ENCODE measurements around the gene ADGRV1.
A peak's percentile ranks its signal among the peaks of the same experiment; 100 is the strongest.
"Not testable (repeated sequence)": the region's sequence is repeated elsewhere in the genome, so short reads cannot be mapped to it uniquely, and the experiment has no call there.

ADGRV1 gene

DNA sequence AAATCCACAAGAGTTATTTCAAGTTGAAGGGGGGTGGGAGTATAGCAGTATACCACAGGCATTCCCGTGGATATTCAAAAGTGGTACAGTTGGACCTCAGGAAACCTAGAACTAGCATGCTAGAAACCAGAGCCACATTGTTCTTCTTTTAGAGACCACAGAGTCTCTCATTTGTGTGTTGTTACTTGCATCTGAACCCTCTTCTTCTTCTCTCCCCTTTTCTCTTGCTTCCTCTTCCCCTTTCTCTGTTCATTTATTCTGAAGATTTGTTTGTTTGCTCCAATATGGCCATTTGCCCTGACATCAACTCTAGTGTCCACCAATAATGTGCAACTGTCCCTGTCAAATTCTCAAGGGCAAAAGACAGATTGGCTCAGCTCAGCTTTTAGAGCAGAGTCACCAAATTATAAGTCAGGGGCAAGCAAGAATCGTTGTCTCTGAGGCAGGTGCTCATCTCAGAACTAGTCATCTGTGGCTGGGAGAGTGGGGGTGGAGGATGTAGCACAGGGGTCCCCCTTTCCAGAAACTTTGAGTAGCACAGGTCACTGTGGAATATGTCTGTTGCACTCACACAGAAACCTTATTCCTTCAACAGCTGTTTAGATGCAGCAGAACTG lies 503.5 kb downstream of the ADGRV1 start:
- DNase-seq (ENCODE audit: low read depth in 2 of 2), result no peak

DNA sequence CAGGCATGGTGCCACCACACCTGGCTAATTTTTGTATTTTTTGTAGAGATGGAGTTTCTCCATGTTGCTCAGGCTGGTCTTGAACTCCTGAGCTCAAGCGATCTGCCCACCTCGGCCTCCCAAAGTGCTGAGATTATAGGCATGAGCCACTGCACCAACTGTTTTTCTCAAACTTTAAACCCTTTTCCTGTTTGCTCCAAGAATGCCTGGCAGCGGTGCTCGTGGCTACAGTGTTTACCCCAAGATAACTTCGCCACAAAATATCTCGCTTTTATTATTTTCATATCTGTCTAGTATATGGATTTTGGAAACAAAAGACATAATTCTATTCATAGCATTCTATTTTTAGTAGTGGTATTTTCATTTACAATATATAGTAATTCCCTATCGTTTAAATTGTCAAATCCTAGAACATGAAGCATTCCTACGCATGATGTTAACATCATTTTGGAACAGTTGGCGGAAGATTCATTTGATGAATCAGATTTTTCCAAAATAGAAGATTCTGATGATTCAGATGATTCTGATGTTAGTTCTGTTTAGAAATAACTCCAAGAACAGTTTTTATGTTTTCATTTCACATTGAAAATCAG lies 504.6 kb downstream of the ADGRV1 start:
- DNase-seq (ENCODE audit: low read depth in 2 of 2), result not testable (repeated sequence)

GRCh38 chr5:91065496-91065895 lies 506.9 kb downstream of the ADGRV1 start:
- no peak for DNase-seq (ENCODE audit: low read depth in 2 of 2)

DNA sequence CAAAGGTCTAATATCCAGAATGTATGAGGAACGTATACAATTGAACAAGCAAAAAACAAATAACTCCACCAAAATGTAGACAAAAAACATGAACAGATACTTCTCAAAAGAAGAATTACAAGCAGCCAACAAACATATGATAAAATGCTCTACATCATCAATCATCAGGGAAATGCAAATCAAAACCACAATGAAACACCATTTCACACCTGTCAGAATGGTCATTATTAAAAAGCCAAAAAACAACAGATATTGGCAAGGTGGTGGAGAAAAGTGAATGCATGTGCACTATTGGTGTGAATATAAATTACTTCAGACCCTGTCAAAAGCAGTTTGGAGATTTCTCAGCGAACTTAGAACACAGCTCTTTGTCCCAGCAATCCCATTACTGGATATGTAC lies 510.8 kb downstream of the ADGRV1 start:
- DNase-seq (ENCODE audit: low read depth in 2 of 2), result no peak

GRCh38 chr5:91070761-91071550 lies 512.4 kb downstream of the ADGRV1 start:
- DNase-seq (ENCODE audit: low read depth in 2 of 2), result no peak

DNA sequence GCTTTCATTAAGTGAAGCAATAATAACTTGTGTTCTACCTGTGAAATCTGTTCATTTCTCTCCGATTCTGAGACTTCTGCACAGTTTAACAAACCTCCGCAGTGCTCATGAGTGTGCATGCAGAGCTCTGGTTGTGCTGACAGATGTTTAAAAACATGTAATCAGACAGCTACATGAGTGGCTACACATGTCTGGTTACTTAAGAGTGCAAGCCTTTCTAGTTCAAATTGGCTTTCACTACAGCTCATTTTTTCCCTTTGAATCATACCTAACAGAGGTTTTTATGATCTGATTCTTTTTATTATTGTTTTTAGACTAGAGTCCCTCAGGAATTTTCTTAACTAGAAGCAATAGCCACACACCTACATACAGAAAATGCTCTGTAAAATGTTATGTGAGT lies 514.3 kb downstream of the ADGRV1 start:
- no peak for DNase-seq (ENCODE audit: low read depth in 2 of 2)

- no peak for DNase-seq (ENCODE audit: low read depth in 2 of 2)
Measured at GRCh38 chr5:91074615-91075014, 516.0 kb downstream of the ADGRV1 start.

DNA sequence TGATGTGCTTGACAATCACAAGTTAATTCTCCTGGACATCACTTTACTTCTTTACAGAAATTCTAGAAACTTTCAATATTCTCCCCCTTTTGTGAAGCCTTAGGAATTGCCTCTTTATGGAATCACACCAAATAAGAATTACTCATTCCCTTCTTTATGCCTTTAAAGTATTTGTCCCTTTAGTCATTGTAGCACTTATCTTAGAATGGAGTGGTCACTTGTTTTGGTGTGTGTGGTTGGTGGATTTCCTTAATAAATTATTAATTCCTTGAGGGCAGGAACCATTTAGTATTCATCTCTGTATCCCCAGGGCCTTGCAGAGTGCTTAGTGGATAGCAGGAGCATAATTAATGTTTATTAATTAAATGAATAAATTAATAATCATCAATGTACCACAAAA lies 517.5 kb downstream of the ADGRV1 start:
- DNase-seq (ENCODE audit: low read depth in 2 of 2), result no peak

- no peak for DNase-seq (ENCODE audit: low read depth in 2 of 2)
Measured at GRCh38 chr5:91077623-91078022, 519.0 kb downstream of the ADGRV1 start.

GRCh38 chr5:91079037-91079436 lies 520.4 kb downstream of the ADGRV1 start:
- no peak for DNase-seq (ENCODE audit: low read depth in 2 of 2)

DNA sequence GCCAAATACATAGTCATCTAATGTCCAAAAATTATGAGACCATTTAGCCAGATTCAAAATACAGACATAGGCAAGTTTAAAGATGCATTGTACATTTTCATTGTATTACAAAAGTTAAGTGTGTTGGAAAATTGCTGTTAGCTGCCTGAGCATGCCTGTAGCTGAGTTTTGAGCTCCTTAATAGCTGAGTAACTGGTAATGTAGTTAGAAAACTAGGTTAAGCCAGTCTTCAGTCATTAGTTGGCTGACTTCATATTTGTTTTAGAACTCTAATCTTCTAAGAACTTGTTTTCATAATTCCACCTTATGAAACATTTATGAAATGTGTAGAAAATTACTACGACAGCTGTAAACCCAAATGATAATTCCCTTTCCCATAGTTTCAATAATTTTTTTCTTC lies 531.2 kb downstream of the ADGRV1 start:
- DNase-seq (ENCODE audit: low read depth in 2 of 2), result no peak

GRCh38 chr5:91090995-91091394 lies 532.4 kb downstream of the ADGRV1 start:
- no peak for DNase-seq (ENCODE audit: low read depth in 2 of 2)

- DNase-seq (ENCODE audit: low read depth in 2 of 2), result no peak
Measured at GRCh38 chr5:91091471-91092234, 533.1 kb downstream of the ADGRV1 start.

DNA sequence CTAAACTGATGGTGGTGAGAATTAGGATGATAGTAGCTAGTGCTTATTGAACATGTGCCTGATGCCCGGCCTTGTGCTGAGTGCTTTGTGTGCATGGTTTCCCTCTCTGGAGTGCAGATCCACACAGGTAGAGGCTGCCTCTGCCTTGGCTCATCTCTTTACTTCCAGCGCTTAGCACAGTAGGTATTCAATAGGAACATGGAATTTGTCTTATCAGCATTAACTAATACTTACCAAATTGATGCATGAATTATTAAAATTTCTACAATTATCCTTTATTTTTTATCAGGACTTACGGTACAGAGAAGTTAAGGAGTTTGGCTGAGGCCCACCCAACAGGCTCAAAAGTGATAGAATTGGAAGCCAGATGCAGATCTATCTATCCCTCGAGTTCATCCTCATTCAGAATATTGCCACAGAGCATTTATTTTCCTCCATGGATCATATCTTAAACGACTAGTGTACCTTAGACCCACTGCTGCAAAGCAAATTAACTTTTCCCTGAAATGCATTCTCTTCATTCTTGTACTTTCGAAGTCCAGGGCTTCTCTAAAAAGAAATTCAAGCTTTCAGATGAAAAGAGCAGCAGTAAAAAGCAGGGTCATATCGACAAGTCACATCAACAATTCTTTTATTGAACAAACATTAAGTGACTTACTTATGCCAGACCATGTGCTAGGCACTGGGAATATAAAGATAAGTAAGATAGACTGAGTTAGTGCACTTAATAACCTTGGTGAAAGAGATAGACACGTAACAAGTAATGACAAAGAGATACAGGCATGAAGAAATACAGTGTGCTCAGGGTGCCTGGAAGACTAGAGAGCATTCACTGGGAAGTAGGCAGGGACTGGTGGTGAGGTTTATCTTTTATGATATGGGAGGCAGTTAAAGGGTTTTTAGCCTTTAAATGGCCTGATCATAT lies 534.5 kb downstream of the ADGRV1 start:
- DNase-seq (ENCODE audit: low read depth in 2 of 2), result no peak

DNA sequence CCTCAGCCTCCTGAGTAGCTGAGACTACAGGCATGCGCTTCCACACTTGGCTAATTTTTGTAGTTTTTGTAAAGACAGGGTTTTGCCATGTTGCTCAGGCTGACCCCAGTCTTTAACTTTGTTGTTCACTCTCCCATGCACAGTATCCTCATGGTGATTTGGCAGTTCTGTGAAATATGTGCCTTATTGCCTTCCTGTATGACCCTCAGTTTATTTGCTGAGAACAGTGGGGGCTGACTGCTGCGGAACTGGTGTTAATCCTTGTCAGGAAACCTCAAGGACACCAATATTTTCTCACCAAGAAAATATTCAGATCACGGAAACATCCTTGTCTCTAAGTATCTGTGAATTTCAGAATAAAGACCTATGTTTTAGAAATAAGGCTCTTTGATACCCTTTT lies 536.7 kb downstream of the ADGRV1 start:
- DNase-seq (ENCODE audit: low read depth in 2 of 2), result no peak

DNA sequence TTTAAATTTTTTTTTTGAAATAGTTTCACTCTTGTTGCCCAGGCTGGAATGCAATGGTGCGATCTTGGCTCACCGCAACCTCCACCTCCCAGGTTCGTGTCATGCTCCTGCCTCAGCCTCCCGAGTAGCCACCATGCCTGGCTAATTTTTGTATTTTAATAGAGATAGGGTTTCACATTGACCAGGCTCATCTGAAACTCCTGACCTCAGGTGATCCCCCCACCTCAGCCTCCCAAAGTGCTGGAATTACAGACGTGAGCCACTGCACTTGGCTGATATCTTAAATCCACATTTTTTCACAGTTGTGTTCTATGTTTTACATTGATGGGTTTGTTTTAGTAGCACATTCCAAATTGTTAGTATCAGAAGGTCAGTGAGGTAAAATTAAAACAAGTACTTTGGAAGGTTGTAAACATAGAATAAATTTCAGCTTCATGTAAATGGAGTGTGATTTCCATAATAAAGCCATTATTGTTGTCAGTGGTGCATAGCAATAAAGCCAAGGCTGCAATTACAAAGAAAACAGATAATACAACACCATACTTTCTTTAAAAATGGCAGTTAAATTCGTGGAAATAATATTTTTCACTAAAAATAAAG lies 537.3 kb downstream of the ADGRV1 start:
- no peak for DNase-seq (ENCODE audit: low read depth in 2 of 2)

DNA sequence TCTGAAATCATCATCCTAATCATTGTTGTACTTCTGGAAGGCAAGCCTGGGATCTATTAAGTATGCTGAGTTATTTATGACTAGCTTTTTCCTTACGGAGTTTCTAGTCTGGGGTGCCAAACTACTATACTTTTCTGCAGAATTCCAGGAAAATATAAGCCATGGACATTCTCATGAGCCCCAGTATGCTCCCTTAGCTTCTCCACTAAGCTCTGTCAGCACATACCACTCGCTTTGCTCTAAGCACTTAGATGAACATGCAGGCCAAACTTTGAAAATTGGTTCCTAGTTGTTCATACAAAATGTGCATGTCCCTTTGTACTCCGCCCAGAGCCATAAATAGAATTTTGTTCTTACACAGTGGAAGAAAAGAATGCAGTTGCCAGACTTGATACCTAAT lies 539.9 kb downstream of the ADGRV1 start:
- DNase-seq (ENCODE audit: low read depth in 2 of 2), result no peak

GRCh38 chr5:91101600-91102379 lies 543.2 kb downstream of the ADGRV1 start:
- peak; percentile 10 to 14 for DNase-seq (ENCODE audit: low read depth in 2 of 2)

GRCh38 chr5:91103353-91104061 lies 544.9 kb downstream of the ADGRV1 start:
- DNase-seq (ENCODE audit: low read depth in 2 of 2), result no peak
